ENCODE data around the gene KCNH3.

KCNH3 gene

DNA sequence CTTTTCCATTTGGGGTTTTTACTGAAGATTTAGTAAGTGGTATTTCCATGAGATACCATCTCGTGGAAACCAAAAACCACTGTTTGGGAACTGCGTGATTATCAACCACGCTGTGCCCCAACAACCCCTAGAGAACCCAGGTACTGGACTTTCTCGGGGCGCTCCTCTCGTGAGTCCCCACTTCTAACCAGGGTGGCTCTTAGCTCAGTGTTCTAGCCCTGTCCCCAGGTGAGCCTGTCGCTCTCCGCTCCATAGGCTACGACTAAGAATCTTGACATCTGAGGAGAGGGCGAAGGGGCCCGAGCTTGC, 28.4 kb downstream of the KCNH3 start:
- Histone ChIP-seq H3K27ac (ENCODE audit: poor library complexity, severe bottlenecking) (peak overlapping the region; percentile 68), H3K36me3 (ENCODE audit: low read depth) (peaks cover 35% of the 10 kb centered on the region), H3K4me3 (ENCODE audit: severe bottlenecking) (peak overlapping the region; percentile 93), H3K27me3 (ENCODE audit: insufficient read depth, poor library complexity, severe bottlenecking) (no peaks in the 10 kb centered on the region), H3K4me1 (ENCODE audit: insufficient read depth, poor library complexity, severe bottlenecking) (peaks cover 3% of the 10 kb centered on the region), H3K9me3 (ENCODE audit: severe bottlenecking) (no peaks in the 10 kb centered on the region)
- TF ChIP-seq, protein P1, sequence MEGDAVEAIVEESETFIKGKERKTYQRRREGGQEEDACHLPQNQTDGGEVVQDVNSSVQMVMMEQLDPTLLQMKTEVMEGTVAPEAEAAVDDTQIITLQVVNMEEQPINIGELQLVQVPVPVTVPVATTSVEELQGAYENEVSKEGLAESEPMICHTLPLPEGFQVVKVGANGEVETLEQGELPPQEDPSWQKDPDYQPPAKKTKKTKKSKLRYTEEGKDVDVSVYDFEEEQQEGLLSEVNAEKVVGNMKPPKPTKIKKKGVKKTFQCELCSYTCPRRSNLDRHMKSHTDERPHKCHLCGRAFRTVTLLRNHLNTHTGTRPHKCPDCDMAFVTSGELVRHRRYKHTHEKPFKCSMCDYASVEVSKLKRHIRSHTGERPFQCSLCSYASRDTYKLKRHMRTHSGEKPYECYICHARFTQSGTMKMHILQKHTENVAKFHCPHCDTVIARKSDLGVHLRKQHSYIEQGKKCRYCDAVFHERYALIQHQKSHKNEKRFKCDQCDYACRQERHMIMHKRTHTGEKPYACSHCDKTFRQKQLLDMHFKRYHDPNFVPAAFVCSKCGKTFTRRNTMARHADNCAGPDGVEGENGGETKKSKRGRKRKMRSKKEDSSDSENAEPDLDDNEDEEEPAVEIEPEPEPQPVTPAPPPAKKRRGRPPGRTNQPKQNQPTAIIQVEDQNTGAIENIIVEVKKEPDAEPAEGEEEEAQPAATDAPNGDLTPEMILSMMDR (IDR thresholded peaks at IDR 0.05; ENCODE audit: poor library complexity, severe bottlenecking), result no peak
- DNase-seq (ENCODE audit: low spot score), result no peak
- ATAC-seq (ENCODE audit: low read depth), result no peak

DNA sequence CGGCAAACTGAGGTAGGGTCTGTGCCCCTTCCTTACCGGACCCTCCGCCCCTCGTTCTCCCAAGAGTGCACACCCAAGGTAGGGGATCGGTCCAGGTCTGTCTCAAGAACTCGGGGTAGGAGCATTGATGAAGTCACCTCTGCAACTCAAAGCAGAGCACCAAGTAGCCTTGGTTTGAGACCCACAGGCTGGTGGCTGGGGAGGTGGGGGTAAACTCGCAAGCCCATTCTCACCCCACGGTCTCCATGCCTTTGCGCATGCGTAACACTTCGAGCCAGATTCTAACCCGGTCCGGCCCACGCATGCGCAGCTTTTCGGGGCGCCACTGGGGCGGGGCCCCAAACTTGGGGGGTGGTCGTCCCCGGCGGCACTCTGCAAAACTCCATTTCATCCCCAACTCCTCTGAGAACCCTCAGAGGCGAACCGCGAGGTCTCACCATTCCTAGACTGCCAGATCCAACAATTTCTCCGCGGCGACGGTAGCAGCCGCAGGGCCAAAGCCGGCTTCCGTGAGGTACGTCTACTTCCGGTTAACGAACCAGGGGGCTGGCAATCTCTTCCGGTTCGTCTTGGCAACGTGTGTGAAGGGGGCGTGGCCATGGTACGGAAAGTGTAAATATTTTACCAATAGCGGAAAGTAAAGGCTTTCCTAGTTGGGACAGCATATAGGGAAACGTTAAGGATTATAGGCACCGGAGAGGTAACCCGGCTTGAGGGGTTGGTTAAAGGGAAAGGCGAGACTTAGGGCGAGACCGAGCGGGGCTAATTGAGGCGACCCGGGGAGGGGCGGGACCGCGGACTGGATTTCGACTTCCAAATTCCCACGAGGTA, 29.0 kb downstream of the KCNH3 start, which contains the start of gene MCRS1:
TSS of gene MCRS1 (minus strand) at position 532 of the 831 bp plus-strand sequence. CDS start 1,411 bp downstream, outside the sequence.
- TF ChIP-seq, protein P1 (IDR thresholded peaks at IDR 0.05; ENCODE audit: poor library complexity, severe bottlenecking), result no peak
- Histone ChIP-seq H3K4me1 (ENCODE audit: insufficient read depth, poor library complexity, severe bottlenecking) (peaks cover 3% of the 10 kb centered on the region), H3K4me3 (ENCODE audit: severe bottlenecking) (peak within 1 kb of the TSS; percentile 93), H3K27me3 (ENCODE audit: insufficient read depth, poor library complexity, severe bottlenecking) (no peaks in the 10 kb centered on the region), H3K36me3 (ENCODE audit: low read depth) (peaks cover 29% of the 10 kb centered on the region), H3K27ac (ENCODE audit: poor library complexity, severe bottlenecking) (peak within 1 kb of the TSS; percentile 68), H3K9me3 (ENCODE audit: severe bottlenecking) (no peaks in the 10 kb centered on the region)
- DNase-seq (ENCODE audit: low spot score) (peak; percentile 87), ATAC-seq (ENCODE audit: low read depth) (peak; percentile 81)

DNA sequence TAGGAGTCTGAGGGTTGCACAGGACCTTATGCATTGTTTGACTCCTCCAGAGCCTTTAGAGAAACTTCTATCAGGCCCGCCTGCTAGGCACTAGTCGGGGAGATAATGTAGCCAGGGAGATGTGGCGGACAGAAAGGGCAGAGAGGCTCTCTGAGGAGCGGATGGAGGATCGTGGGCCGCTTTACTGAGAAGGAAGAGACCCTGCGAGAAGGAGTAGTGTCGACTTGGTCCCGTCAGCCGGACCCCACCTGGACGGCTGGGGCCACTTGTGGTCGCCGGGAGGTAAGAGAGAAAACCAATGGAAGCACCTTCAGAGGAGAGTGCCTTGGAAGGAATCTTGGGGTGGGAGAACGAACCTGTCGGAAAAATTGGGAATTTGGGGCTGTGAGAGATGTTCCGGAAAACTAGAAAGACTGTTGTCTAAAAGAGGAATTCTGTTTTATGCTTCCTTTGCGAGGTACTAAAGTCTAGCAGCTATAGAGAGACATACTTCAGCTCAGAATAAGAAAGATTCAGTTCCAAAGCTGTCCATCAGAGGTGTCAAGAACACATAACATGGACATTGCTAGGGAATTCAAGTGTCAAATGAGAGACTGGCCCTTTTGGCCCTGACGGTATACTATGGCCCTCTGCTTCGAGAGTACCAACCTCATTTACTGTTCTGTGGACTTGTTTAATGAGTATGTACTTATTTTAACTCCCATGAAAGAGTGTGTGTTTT, 29.8 kb downstream of the KCNH3 start:
- H3K4me1 ChIP-seq (ENCODE audit: insufficient read depth, poor library complexity, severe bottlenecking), result peaks cover 3% of the 10 kb centered on the region
- peak; percentile 46; the same call in 2 of the 3 replicates for ATAC-seq (ENCODE audit: low read depth)
- TF ChIP-seq, protein P1 (IDR thresholded peaks at IDR 0.05; ENCODE audit: poor library complexity, severe bottlenecking), result no peak
- DNase-seq (ENCODE audit: low spot score), result no peak
- peak overlapping the region; percentile 68 for H3K27ac ChIP-seq (ENCODE audit: poor library complexity, severe bottlenecking)
- H3K4me3 ChIP-seq (ENCODE audit: severe bottlenecking), result peak overlapping the region; percentile 93
- no peaks in the 10 kb centered on the region for H3K9me3 ChIP-seq (ENCODE audit: severe bottlenecking)
- H3K27me3 ChIP-seq (ENCODE audit: insufficient read depth, poor library complexity, severe bottlenecking), result no peaks in the 10 kb centered on the region
- H3K36me3 ChIP-seq (ENCODE audit: low read depth), result peaks cover 25% of the 10 kb centered on the region

DNA sequence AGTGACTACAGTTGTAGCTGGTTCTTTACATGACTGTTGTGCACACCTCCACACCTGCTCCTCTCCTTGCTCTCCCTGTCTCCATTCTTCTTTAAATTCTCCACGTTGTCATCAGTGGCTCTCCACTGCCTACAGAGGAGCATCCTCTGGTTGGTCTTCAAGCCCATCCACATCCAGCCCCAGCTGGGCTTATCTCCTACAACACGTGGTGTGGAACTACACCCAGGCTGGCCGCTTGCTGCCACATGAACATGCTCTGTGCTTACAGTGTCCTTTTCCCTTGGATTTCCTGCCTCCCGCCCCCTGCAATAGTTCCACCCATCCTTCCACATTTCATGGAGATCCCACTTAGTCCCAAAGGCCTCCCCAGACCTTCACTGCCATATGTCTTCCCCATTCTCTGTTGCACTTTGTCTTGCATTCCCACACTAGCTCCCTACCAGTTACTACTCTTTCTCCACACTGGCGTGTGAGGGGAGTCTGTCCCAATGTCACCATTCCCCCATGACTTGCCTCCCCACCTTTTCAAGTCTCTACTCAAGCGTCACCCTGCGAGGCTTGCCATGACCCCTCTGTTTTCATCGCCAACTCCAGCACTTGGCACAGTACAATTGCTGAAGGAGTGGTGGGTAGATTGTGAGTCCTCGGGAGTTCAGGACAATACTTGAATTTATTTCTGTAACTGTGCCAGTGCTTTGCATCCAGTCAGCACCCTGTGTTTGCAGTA, 38.9 kb downstream of the KCNH3 start:
- Histone ChIP-seq H3K27me3 (ENCODE audit: insufficient read depth, poor library complexity, severe bottlenecking) (no peaks in the 10 kb centered on the region), H3K4me1 (ENCODE audit: insufficient read depth, poor library complexity, severe bottlenecking) (no peaks in the 10 kb centered on the region), H3K9me3 (ENCODE audit: severe bottlenecking) (no peaks in the 10 kb centered on the region), H3K4me3 (ENCODE audit: severe bottlenecking) (no peak overlapping the region), H3K27ac (ENCODE audit: poor library complexity, severe bottlenecking) (no peak overlapping the region), H3K36me3 (ENCODE audit: low read depth) (peaks cover 12% of the 10 kb centered on the region)
- no peak for ATAC-seq (ENCODE audit: low read depth)
- no peak for DNase-seq (ENCODE audit: low spot score)
- TF ChIP-seq, protein P1 (IDR thresholded peaks at IDR 0.05; ENCODE audit: poor library complexity, severe bottlenecking), result no peak

Data from RWPE2 (cell line).